Renal cortical epithelial cell (primary cell): ENCODE measurements around the gene PCBP3. TPM values are rescaled to one million over a fixed set of nuclear protein-coding genes. Genes with fewer than 3 reads are reported as not detected.
"Not testable (repeated sequence)": the region's sequence is repeated elsewhere in the genome, so short reads cannot be mapped to it uniquely, and the experiment has no call there.

Experiments
- DNase-seq: peaks from one replicate; pipeline ENCODE4 v3.0.0-alpha.2; 2011; ENCODE audit warnings: low read depth
- total RNA-seq: library from RNA; depleted of rRNA; stranded (reverse); fragments of >200 nt; gene quantifications from 2 replicates; pipeline ENCODE4 v1.2.3, GENCODE V29; 2014

Gene PCBP3
- total RNA-seq, 1 donor from 2014 or later: 0.15 TPM

- DNase-seq: no peak
Observed at GRCh38 chr21:45828580-45829570, 185.3 kb downstream of the PCBP3 start.

- DNase-seq: no peak
Observed at GRCh38 chr21:45829668-45830067, 186.1 kb downstream of the PCBP3 start.

- no peak for DNase-seq
Observed at GRCh38 chr21:45830221-45830640, 186.7 kb downstream of the PCBP3 start.

GRCh38 chr21:45830720-45831366, 187.3 kb downstream of the PCBP3 start:
- DNase-seq: no peak

- no peak for DNase-seq
Observed at GRCh38 chr21:45831991-45832740, 188.6 kb downstream of the PCBP3 start.

- not testable (repeated sequence) for DNase-seq
Observed at GRCh38 chr21:45832741-45833235, 189.3 kb downstream of the PCBP3 start.

GRCh38 chr21:45833414-45833813, 189.9 kb downstream of the PCBP3 start:
- DNase-seq: peak; percentile 16

- no peak for DNase-seq
Observed at GRCh38 chr21:45834026-45834715, 190.6 kb downstream of the PCBP3 start.

GRCh38 chr21:45834821-45835293, 191.3 kb downstream of the PCBP3 start:
- DNase-seq: no peak

- DNase-seq: no peak
Observed at GRCh38 chr21:45835301-45836267, 192.1 kb downstream of the PCBP3 start.

GRCh38 chr21:45836268-45836655, 192.7 kb downstream of the PCBP3 start:
- DNase-seq: peak; percentile 14

- DNase-seq: no peak
Observed at GRCh38 chr21:45836694-45837670, 193.5 kb downstream of the PCBP3 start.

- DNase-seq: no peak
Observed at GRCh38 chr21:45837936-45838335, 194.4 kb downstream of the PCBP3 start.

GRCh38 chr21:45838634-45839033, 195.1 kb downstream of the PCBP3 start:
- DNase-seq: no peak

- DNase-seq: peak; percentile 7
Observed at GRCh38 chr21:45839274-45839673, 195.7 kb downstream of the PCBP3 start.

- no peak for DNase-seq
Observed at GRCh38 chr21:45841033-45841432, 197.5 kb downstream of the PCBP3 start.

- DNase-seq: no peak
Observed at GRCh38 chr21:45843426-45843825, 199.9 kb downstream of the PCBP3 start.

- no peak for DNase-seq
Observed at GRCh38 chr21:45844181-45844580, 200.7 kb downstream of the PCBP3 start.
